ENCODE measurements around the gene CACNB3.

GRCh38 chr12:48818831-48819590 is 715 bp downstream of the CACNB3 start:
- TF ChIP-seq CTCF (IDR thresholded peaks at IDR 0.05): no peak
- TF ChIP-seq POLR2A (IDR thresholded peaks at IDR 0.05): no peak
- no peak for TF ChIP-seq POLR2AphosphoS5 (IDR thresholded peaks at IDR 0.05)

Data from prostate gland (tissue), 2 donors.